Measurements from ENCODE around the gene SSX2IP. TPM values are rescaled to one million over a fixed set of nuclear protein-coding genes. Genes with fewer than 3 reads are reported as not detected.

SSX2IP gene
- total RNA-seq, 1 experiment from 2014 or later, result 42.4 TPM

GRCh38 chr1:84632137-84632536 is 58.1 kb downstream of the SSX2IP start:
- H3K27ac ChIP-seq (ENCODE audit: low read depth, low read length, poor library complexity, severe bottlenecking), result no peak overlapping the region
- H3K4me1 ChIP-seq (ENCODE audit: insufficient read depth, low read length, poor library complexity, severe bottlenecking), result no peaks in the 10 kb centered on the region
- H3K27me3 ChIP-seq (replicated peaks; ENCODE audit: insufficient read depth, low read depth, low read length, poor library complexity), result no peaks in the 10 kb centered on the region
- no peaks in the 10 kb centered on the region for H3K9me3 ChIP-seq (ENCODE audit: low read depth, low read length, poor library complexity, severe bottlenecking)
- no peak for TF ChIP-seq EZH2 (IDR thresholded peaks at IDR 0.05; ENCODE audit: borderline replicate concordance, low read depth, low read length, poor library complexity, severe bottlenecking)
- TF ChIP-seq, protein P1, sequence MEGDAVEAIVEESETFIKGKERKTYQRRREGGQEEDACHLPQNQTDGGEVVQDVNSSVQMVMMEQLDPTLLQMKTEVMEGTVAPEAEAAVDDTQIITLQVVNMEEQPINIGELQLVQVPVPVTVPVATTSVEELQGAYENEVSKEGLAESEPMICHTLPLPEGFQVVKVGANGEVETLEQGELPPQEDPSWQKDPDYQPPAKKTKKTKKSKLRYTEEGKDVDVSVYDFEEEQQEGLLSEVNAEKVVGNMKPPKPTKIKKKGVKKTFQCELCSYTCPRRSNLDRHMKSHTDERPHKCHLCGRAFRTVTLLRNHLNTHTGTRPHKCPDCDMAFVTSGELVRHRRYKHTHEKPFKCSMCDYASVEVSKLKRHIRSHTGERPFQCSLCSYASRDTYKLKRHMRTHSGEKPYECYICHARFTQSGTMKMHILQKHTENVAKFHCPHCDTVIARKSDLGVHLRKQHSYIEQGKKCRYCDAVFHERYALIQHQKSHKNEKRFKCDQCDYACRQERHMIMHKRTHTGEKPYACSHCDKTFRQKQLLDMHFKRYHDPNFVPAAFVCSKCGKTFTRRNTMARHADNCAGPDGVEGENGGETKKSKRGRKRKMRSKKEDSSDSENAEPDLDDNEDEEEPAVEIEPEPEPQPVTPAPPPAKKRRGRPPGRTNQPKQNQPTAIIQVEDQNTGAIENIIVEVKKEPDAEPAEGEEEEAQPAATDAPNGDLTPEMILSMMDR (conservative IDR thresholded peaks at IDR 0.05; ENCODE audit: low read depth, low read length), result no peak
- no peaks in the 10 kb centered on the region for H3K36me3 ChIP-seq (ENCODE audit: insufficient read depth, low read length, poor library complexity, severe bottlenecking)
- no peak for DNase-seq (ENCODE audit: low spot score)
- no TSS peak for BruUV-seq (replicated peaks)
- ChIA-PET POLR2A (ENCODE audit: low non-redundant PET) (no interaction called here), CTCF (no interaction called here)
- H3K4me3 ChIP-seq (ENCODE audit: low read depth, low read length, poor library complexity, severe bottlenecking), result no peak overlapping the region
- intact Hi-C loops (cut with micrococcal nuclease; ENCODE audit: unreplicated experiment), result no loop called here

- H3K4me1 ChIP-seq (ENCODE audit: insufficient read depth, low read length, poor library complexity, severe bottlenecking), result peaks cover 6% of the 10 kb centered on the region
- BruUV-seq (replicated peaks), result no TSS peak
- no peak overlapping the region for H3K27ac ChIP-seq (ENCODE audit: low read depth, low read length, poor library complexity, severe bottlenecking)
- H3K9me3 ChIP-seq (ENCODE audit: low read depth, low read length, poor library complexity, severe bottlenecking), result no peaks in the 10 kb centered on the region
- H3K4me3 ChIP-seq (ENCODE audit: low read depth, low read length, poor library complexity, severe bottlenecking), result no peak overlapping the region
- CTCF ChIA-PET, result no interaction called here
- no peak for DNase-seq (ENCODE audit: low spot score)
- POLR2A ChIA-PET (ENCODE audit: low non-redundant PET), result no interaction called here
- TF ChIP-seq, protein P1 (conservative IDR thresholded peaks at IDR 0.05; ENCODE audit: low read depth, low read length), result no peak
- no peak for TF ChIP-seq EZH2 (IDR thresholded peaks at IDR 0.05; ENCODE audit: borderline replicate concordance, low read depth, low read length, poor library complexity, severe bottlenecking)
- no peaks in the 10 kb centered on the region for H3K36me3 ChIP-seq (ENCODE audit: insufficient read depth, low read length, poor library complexity, severe bottlenecking)
- intact Hi-C loops (cut with micrococcal nuclease; ENCODE audit: unreplicated experiment), result loop anchor here (5.0 to 10.0 kb wide), 3 partner anchors 310 to 720 kb away; partner anchors contain the start of gene PRKACB
- no peaks in the 10 kb centered on the region for H3K27me3 ChIP-seq (replicated peaks; ENCODE audit: insufficient read depth, low read depth, low read length, poor library complexity)
Observed at GRCh38 chr1:84624876-84625275, 65.4 kb downstream of the SSX2IP start.

DNA sequence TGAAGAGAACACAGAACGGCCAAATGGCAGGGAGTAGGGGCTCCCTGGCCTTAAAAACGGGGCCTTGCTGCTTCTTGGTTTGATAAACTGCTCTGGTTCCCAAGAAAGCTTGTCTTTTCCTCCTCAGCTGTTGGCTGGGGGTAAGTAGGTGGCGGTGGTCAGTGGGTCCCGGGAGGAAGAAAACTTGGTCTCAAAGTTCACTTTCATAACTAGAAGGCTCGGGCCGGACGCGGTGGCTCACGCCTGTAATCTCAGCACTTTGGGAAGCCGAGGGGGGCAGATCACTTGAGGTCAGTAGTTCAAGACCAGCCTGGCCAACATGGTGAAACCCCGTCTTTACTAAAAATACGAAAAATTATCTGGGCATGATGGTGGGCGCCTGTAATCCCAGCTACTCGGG is 68.7 kb downstream of the SSX2IP start:
- no peak overlapping the region for H3K27ac ChIP-seq (ENCODE audit: low read depth, low read length, poor library complexity, severe bottlenecking)
- H3K4me3 ChIP-seq (ENCODE audit: low read depth, low read length, poor library complexity, severe bottlenecking), result no peak overlapping the region
- intact Hi-C loops (cut with micrococcal nuclease; ENCODE audit: unreplicated experiment), result loop anchor here (1.0 to 10.0 kb wide), 5 partner anchors 115 to 717 kb away; partner anchors contain the start of genes GNG5, PRKACB and SPATA1
- H3K9me3 ChIP-seq (ENCODE audit: low read depth, low read length, poor library complexity, severe bottlenecking), result no peaks in the 10 kb centered on the region
- no peaks in the 10 kb centered on the region for H3K27me3 ChIP-seq (replicated peaks; ENCODE audit: insufficient read depth, low read depth, low read length, poor library complexity)
- H3K4me1 ChIP-seq (ENCODE audit: insufficient read depth, low read length, poor library complexity, severe bottlenecking), result peaks cover 15% of the 10 kb centered on the region
- DNase-seq (ENCODE audit: low spot score), result no peak
- TF ChIP-seq, protein P1 (conservative IDR thresholded peaks at IDR 0.05; ENCODE audit: low read depth, low read length), result no peak
- TF ChIP-seq EZH2 (IDR thresholded peaks at IDR 0.05; ENCODE audit: borderline replicate concordance, low read depth, low read length, poor library complexity, severe bottlenecking), result no peak
- ChIA-PET POLR2A (ENCODE audit: low non-redundant PET) (no interaction called here), CTCF (no interaction called here)
- BruUV-seq (replicated peaks), result no TSS peak
- no peaks in the 10 kb centered on the region for H3K36me3 ChIP-seq (ENCODE audit: insufficient read depth, low read length, poor library complexity, severe bottlenecking)
